Mucosa of stomach (tissue), 1 donor: ENCODE measurements around the gene POP4.

ENCODE experiments used
- H3K27me3 ChIP-seq: one replicate; pipeline ENCODE4 v1.7.0; 2013; ENCODE audit warnings: mild to moderate bottlenecking, low read length; ENCODE audit not compliant: control insufficient read depth, insufficient read depth
- H3K36me3 ChIP-seq: one replicate; pipeline ENCODE4 v1.7.0; 2013; ENCODE audit warnings: low read length; ENCODE audit not compliant: control insufficient read depth, insufficient read depth
- H3K4me1 ChIP-seq: one replicate; pipeline ENCODE4 v1.7.0; 2013; ENCODE audit warnings: mild to moderate bottlenecking, low read length; ENCODE audit not compliant: control insufficient read depth, insufficient read depth
- H3K4me3 ChIP-seq: one replicate; pipeline ENCODE4 v1.7.0; 2013; ENCODE audit warnings: low read length
- H3K9ac ChIP-seq: one replicate; pipeline ENCODE4 v1.7.0; 2013; ENCODE audit warnings: mild to moderate bottlenecking, low read length, moderate library complexity
- H3K9me3 ChIP-seq: one replicate; pipeline ENCODE4 v1.7.0; 2013; ENCODE audit warnings: mild to moderate bottlenecking, low read length, moderate library complexity; ENCODE audit not compliant: control insufficient read depth
- donor health status: Pancreatic carcinoma.

The POP4 gene

DNA sequence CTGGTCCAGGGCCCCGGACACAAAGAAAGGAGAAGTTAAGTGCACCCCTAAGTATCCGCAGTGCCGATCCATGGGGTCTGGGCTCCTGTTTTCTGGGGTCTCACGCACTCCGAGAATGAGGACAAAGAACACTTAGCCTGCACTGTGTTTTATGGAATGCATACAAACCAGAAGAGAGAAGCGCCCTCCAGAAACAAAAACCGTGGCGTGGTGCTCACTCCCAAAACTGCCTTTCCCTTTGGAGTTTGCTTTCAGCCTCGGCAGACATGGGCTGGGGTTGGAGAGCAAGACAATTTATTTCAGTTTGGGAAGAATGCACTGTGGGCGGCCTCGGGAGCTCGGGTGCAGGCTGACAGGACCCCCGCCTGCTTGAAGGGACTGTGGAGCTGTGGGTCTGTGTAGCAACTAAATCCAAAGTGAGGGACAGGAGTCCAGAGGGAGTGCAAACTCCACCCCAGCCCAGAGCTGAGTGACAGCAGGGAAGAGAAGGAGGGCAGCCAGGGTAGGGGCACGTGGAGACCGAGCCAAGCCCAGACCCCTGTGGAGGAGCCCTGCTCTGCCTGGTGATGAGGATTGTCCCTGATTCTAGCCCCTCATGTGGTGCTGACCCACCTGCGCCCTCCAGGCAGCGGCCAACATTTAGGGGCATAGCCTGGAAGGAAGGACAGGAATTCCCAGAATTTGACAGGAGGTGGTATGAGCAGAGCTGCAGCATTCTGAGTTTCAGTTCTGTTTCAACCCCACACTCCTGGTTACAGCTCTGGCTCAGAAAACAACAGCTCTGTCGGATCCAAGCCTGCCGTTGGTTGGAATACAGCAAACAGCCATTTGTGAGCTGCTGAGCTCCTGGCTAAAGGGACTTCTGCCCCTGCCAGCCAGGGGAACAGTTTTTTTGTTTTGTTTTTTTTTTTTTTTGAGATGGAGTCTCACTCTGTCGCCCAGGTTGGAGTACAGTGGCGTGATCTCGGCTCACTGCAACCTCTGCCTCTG lies 37.8 kb upstream of the POP4 start:
- no peaks in the 10 kb centered on the region for H3K36me3 ChIP-seq
- H3K9me3 ChIP-seq, result no peaks in the 10 kb centered on the region
- H3K27me3 ChIP-seq, result no peaks in the 10 kb centered on the region
- no peak overlapping the region for H3K4me3 ChIP-seq
- H3K9ac ChIP-seq, result no peak overlapping the region
- no peaks in the 10 kb centered on the region for H3K4me1 ChIP-seq

DNA sequence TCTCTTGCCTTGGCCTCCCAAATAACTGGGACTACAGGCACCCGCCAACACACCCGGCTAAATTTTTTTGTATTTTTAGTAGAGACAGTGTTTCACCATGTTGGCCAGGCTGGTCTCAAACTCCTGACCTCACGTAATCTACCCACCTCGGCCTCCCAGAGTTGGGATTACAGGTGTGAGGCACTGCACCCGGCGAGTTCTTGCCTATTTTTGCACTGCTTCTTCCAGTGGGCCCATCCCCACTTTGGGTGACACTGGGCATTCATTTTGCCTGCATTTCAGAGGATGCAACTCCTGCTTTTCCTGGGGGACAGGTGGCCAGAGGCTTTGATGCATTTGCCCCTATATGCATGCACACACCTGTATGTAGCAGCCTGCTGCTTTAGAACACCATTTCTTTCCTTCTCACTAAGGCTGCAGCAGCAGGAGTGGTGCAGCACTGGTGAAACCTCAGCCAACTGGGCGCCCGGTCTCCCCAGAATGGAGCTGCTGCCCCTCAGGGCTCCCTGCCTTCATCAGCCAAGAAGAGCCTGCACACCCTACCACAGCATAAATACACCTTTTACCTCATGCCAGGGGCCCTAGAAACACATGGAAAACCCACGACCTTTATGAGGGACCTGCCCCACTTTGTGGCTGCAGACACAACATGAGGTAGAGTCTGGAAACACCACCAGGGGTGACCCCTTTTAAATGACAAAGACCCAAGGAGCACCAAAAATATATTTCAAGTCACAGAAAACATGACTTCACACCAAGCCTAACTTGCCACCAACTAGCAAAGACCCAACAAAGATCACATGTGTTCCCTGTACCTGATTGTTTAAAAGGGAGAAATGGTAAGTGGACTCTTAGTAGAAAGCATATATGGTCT lies 36.8 kb upstream of the POP4 start:
- H3K9ac ChIP-seq, result no peak overlapping the region
- H3K9me3 ChIP-seq, result no peaks in the 10 kb centered on the region
- H3K4me3 ChIP-seq, result no peak overlapping the region
- H3K36me3 ChIP-seq, result no peaks in the 10 kb centered on the region
- no peaks in the 10 kb centered on the region for H3K4me1 ChIP-seq
- no peaks in the 10 kb centered on the region for H3K27me3 ChIP-seq

DNA sequence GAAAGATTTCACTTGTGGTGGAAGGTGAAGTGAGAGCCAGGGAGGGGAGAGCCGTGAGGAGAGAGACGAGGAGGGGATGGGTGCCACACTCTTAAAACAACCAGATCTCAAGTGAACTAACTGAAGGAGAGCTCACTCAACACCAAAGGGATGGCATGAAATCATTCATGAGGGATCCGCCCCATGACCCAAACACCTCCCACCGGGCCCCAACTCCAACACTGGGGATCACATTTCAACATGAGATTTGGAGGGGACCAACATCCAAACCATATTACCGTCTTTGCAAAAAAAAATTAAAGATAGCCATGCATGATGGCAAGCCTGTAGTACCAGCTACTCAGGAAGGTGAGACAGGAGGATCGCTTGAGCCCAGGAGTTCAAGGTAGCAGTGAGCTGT lies 34.9 kb upstream of the POP4 start:
- Histone ChIP-seq H3K9ac (no peak overlapping the region), H3K27me3 (no peaks in the 10 kb centered on the region), H3K9me3 (no peaks in the 10 kb centered on the region), H3K36me3 (no peaks in the 10 kb centered on the region), H3K4me1 (no peaks in the 10 kb centered on the region), H3K4me3 (no peak overlapping the region)

DNA sequence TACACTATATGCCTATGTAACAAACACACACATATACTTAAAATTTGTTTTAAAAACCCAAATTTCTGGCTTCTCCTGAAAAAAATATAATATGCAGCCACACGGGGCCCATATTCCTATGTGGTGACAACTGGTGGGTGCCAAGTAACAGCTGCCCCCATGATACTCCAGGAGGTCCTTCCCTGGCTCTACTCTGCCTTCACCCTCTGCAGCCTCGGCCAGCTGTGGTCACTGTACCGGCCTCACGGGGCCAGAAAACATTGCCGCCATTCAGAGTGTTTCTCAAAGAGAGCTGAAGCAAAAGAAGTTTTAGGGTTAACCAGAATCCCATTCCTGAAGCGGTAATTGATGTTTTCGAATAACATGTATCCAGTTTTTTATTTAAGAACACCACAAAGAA lies 32.6 kb upstream of the POP4 start:
- H3K9ac ChIP-seq, result no peak overlapping the region
- no peaks in the 10 kb centered on the region for H3K36me3 ChIP-seq
- peaks cover 8% of the 10 kb centered on the region for H3K27me3 ChIP-seq
- no peaks in the 10 kb centered on the region for H3K4me1 ChIP-seq
- H3K9me3 ChIP-seq, result no peaks in the 10 kb centered on the region
- H3K4me3 ChIP-seq, result no peak overlapping the region

- Histone ChIP-seq H3K9ac (no peak overlapping the region), H3K36me3 (no peaks in the 10 kb centered on the region), H3K9me3 (no peaks in the 10 kb centered on the region), H3K4me3 (no peak overlapping the region), H3K27me3 (peaks cover 8% of the 10 kb centered on the region), H3K4me1 (no peaks in the 10 kb centered on the region)
Observed at GRCh38 chr19:29574510-29574909, 31.6 kb upstream of the POP4 start.

DNA sequence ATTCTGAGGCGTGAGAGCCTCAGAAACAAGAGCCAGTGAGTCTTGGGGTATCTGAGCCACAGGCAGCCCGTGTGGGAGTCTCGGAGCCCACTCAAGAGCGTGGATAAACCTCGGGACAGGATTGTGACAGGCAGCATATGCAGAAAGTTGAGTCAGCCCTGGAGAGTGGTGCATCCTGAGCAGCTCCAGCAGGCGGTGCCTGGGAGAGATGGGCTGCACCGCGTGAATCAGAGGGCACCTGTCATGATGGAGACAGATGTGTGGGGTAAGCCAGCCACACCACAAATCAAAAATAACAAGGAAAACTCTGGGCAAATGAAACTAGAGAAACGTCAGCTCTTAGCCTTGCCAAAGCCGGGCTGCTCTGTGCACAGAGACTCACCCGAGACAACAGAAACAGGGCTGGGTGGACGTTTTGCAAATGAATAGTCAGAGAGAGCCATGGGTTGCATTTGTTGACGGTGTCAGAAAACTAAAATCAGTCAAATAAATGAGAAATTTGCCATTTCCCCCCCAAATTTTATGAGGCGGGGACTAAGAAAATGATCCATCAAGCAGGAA lies 30.0 kb upstream of the POP4 start:
- peaks cover 8% of the 10 kb centered on the region for H3K27me3 ChIP-seq
- H3K9me3 ChIP-seq, result no peaks in the 10 kb centered on the region
- no peak overlapping the region for H3K4me3 ChIP-seq
- no peaks in the 10 kb centered on the region for H3K4me1 ChIP-seq
- no peaks in the 10 kb centered on the region for H3K36me3 ChIP-seq
- no peak overlapping the region for H3K9ac ChIP-seq

DNA sequence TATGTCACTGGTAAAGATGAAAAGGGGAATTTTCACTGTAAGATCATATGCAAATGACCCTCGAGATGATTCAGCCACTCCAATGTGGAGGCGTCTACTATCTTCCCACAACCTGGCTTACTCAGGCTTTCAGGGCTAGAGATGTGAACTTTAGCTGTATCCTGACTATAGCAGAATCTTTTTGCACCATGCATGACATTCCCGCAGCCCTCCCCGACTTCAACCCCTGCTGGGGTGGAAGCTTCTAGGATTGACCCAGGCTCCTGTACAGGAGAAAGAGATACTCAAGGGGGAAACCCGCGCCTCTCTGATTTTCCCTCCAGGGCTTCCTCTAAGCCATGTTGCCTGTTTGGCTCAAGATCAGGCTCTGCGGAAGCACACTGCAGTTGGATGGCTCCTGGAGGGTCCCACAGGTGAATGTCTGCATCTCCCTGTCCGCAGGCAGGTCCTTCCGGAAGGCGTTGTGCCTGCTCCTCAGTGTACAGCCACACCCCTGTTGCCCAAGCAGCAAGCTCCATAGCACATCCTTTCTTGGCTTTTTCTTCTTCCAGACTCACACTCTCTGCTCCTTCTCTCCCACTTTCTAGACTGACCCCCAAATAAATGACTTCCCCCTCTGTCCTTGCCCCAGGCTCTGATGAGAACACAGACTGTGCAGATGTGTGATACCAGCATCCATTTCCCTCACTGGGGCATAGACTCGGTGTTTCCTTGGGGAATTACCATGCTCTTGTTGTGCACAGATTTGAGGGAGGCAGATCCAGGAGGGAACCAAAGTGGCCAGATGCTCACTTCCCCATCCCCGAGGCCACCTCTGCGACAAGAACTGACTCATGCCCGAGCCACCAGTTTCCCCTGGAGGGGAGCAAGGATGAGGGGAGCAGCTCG lies 29.1 kb upstream of the POP4 start:
- no peaks in the 10 kb centered on the region for H3K4me1 ChIP-seq
- H3K9ac ChIP-seq, result no peak overlapping the region
- peaks cover 8% of the 10 kb centered on the region for H3K27me3 ChIP-seq
- H3K9me3 ChIP-seq, result no peaks in the 10 kb centered on the region
- no peak overlapping the region for H3K4me3 ChIP-seq
- no peaks in the 10 kb centered on the region for H3K36me3 ChIP-seq

DNA sequence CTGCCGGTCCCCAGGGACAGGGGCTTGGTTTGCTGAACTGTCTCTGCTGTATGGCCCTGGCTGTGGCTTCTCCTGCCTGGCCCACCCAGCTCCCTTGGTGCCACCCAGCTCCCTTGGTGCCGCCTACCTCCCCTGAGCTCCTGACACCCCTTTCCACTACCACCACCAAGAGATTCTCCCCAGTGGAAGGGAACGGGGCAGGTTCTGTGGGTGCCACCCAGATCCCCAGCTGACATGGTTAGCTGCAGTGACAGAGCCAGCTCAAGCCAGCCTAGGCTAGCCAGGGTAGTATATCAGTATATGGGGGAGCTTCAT lies 28.5 kb upstream of the POP4 start:
- peaks cover 8% of the 10 kb centered on the region for H3K27me3 ChIP-seq
- H3K36me3 ChIP-seq, result no peaks in the 10 kb centered on the region
- H3K9ac ChIP-seq, result no peak overlapping the region
- H3K9me3 ChIP-seq, result no peaks in the 10 kb centered on the region
- no peak overlapping the region for H3K4me3 ChIP-seq
- H3K4me1 ChIP-seq, result no peaks in the 10 kb centered on the region

- Histone ChIP-seq H3K27me3 (peaks cover 8% of the 10 kb centered on the region), H3K9me3 (no peaks in the 10 kb centered on the region), H3K9ac (no peak overlapping the region), H3K4me3 (no peak overlapping the region), H3K36me3 (no peaks in the 10 kb centered on the region), H3K4me1 (no peaks in the 10 kb centered on the region)
Observed at GRCh38 chr19:29578349-29578748, 27.7 kb upstream of the POP4 start.

DNA sequence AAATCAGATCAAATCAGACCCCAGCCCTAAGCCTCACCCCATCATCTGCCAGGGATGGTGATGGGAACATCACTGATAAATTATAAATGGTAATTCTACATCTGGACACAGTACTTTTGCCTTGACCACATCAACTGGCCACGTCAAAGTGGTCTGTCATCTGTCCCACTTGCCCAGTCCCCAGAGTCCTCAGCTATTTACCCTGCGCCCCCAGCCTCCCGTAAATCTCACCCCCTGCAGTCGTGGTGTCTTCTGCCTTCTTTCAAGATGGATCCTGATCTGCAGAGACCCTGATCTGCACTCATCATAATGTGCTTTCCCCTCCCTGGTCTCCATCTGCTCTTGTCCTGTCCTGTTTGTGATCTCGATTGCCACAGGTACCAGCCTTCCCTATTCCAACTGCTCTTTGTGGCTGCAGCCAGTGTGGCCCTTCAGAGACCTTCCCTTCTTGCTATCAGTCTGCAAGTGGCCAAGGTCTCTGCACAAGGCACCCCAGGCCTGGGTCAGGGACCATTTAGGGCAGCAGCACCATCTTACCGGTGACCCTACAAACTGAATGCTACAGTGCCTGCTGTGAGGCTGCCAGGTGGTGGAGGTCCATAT lies 26.7 kb upstream of the POP4 start:
- Histone ChIP-seq H3K27me3 (peaks cover 8% of the 10 kb centered on the region), H3K4me1 (no peaks in the 10 kb centered on the region), H3K9me3 (no peaks in the 10 kb centered on the region), H3K9ac (no peak overlapping the region), H3K4me3 (no peak overlapping the region), H3K36me3 (no peaks in the 10 kb centered on the region)

GRCh38 chr19:29581398-29581797 lies 24.7 kb upstream of the POP4 start:
- Histone ChIP-seq H3K27me3 (peaks cover 8% of the 10 kb centered on the region), H3K9me3 (no peaks in the 10 kb centered on the region), H3K4me3 (no peak overlapping the region), H3K9ac (no peak overlapping the region), H3K36me3 (no peaks in the 10 kb centered on the region), H3K4me1 (no peaks in the 10 kb centered on the region)
